HG03060 (cell line): ENCODE data around the gene AMBP.

Experiments used
- ATAC-seq: cut with Tn5 transposase; IDR thresholded peaks from one replicate; pipeline ENCODE4 v1.9.1; 2021; ENCODE audit warnings: low read depth, moderate number of reproducible peaks; ENCODE audit not compliant: unreplicated experiment

AMBP gene

GRCh38 chr9:114077162-114077837 is 800 bp downstream of the AMBP start:
- ATAC-seq: no peak

GRCh38 chr9:114076237-114077161 is 1.6 kb downstream of the AMBP start:
- no peak for ATAC-seq

GRCh38 chr9:114075602-114076001 is 2.5 kb downstream of the AMBP start:
- no peak for ATAC-seq

- no peak for ATAC-seq
Observed at GRCh38 chr9:114072184-114073140, 5.6 kb downstream of the AMBP start.

- ATAC-seq: no peak
Observed at GRCh38 chr9:114071197-114071795, 6.8 kb downstream of the AMBP start.

GRCh38 chr9:114070188-114071103 is 7.7 kb downstream of the AMBP start:
- ATAC-seq: no peak

- no peak for ATAC-seq
Observed at GRCh38 chr9:114069476-114070187, 8.5 kb downstream of the AMBP start.

GRCh38 chr9:114065304-114065703 is 12.8 kb downstream of the AMBP start:
- ATAC-seq: no peak

GRCh38 chr9:114061830-114062474 is 16.1 kb downstream of the AMBP start:
- ATAC-seq: no peak

GRCh38 chr9:114061292-114061691 is 16.8 kb downstream of the AMBP start:
- ATAC-seq: no peak

GRCh38 chr9:114060711-114061110 is 17.4 kb downstream of the AMBP start:
- ATAC-seq: no peak

GRCh38 chr9:114060070-114060469 is 18.0 kb downstream of the AMBP start:
- no peak for ATAC-seq

GRCh38 chr9:114059047-114059803 is 18.9 kb downstream of the AMBP start:
- ATAC-seq: no peak

GRCh38 chr9:114058688-114059046 is 19.4 kb downstream of the AMBP start:
- ATAC-seq: no peak

- no peak for ATAC-seq
Observed at GRCh38 chr9:114057161-114057885, 20.8 kb downstream of the AMBP start.

- no peak for ATAC-seq
Observed at GRCh38 chr9:114056527-114056926, 21.6 kb downstream of the AMBP start.

GRCh38 chr9:114055894-114056293 is 22.2 kb downstream of the AMBP start:
- ATAC-seq: no peak
